Ecto neural progenitor cell (in vitro differentiated cells): Measurements from ENCODE around the gene ATIC.
"Not testable (repeated sequence)": the region's sequence is repeated elsewhere in the genome, so short reads cannot be mapped to it uniquely, and the experiment has no call there.

Source experiments
- DNase-seq: peaks from one replicate; pipeline ENCODE4 v3.0.0-alpha.2; 2018; ENCODE audit warnings: low spot score

The ATIC gene

GRCh38 chr2:215311625-215312396 lies at the start of gene ATIC:
TSS of gene ATIC (plus strand) at chr2:215312059. CDS start at chr2:215312143, 84 bp downstream.
- DNase-seq = peak; percentile 95

GRCh38 chr2:215262303-215262702 lies 49.6 kb upstream of the ATIC start:
- no peak for DNase-seq

GRCh38 chr2:215262741-215263362 lies 49.0 kb upstream of the ATIC start:
- no peak for DNase-seq

GRCh38 chr2:215264374-215264773 lies 47.5 kb upstream of the ATIC start:
- DNase-seq = no peak

- DNase-seq = peak; percentile 65
Measured at GRCh38 chr2:215269397-215270117, 42.3 kb upstream of the ATIC start.

GRCh38 chr2:215270118-215270451 lies 41.8 kb upstream of the ATIC start:
- DNase-seq = no peak

- no peak for DNase-seq
Measured at GRCh38 chr2:215271446-215271845, 40.4 kb upstream of the ATIC start.

- DNase-seq = no peak
Measured at GRCh38 chr2:215272918-215273317, 38.9 kb upstream of the ATIC start.

GRCh38 chr2:215274829-215275228 lies 37.0 kb upstream of the ATIC start:
- DNase-seq = no peak

- DNase-seq = no peak
Measured at GRCh38 chr2:215275824-215276223, 36.0 kb upstream of the ATIC start.

GRCh38 chr2:215277944-215278343 lies 33.9 kb upstream of the ATIC start:
- no peak for DNase-seq

- no peak for DNase-seq
Measured at GRCh38 chr2:215280326-215280725, 31.5 kb upstream of the ATIC start.

GRCh38 chr2:215283221-215283620 lies 28.6 kb upstream of the ATIC start:
- DNase-seq = no peak

- no peak for DNase-seq
Measured at GRCh38 chr2:215286309-215286708, 25.6 kb upstream of the ATIC start.

- DNase-seq = no peak
Measured at GRCh38 chr2:215288112-215288815, 23.6 kb upstream of the ATIC start.

GRCh38 chr2:215290980-215291599 lies 20.8 kb upstream of the ATIC start:
- DNase-seq = no peak

GRCh38 chr2:215293879-215294278 lies 18.0 kb upstream of the ATIC start:
- no peak for DNase-seq

- DNase-seq = no peak
Measured at GRCh38 chr2:215299337-215299859, 12.5 kb upstream of the ATIC start.

GRCh38 chr2:215301994-215302393 lies 9.9 kb upstream of the ATIC start:
- no peak for DNase-seq

- DNase-seq = not testable (repeated sequence)
Measured at GRCh38 chr2:215311259-215311624, 617 bp upstream of the ATIC start.

- no peak for DNase-seq
Measured at GRCh38 chr2:215313255-215313613, 1.4 kb downstream of the ATIC start.

GRCh38 chr2:215314896-215315295 lies 3.0 kb downstream of the ATIC start:
- DNase-seq = no peak
